ENCODE measurements around the gene TWIST2.

The TWIST2 gene

DNA sequence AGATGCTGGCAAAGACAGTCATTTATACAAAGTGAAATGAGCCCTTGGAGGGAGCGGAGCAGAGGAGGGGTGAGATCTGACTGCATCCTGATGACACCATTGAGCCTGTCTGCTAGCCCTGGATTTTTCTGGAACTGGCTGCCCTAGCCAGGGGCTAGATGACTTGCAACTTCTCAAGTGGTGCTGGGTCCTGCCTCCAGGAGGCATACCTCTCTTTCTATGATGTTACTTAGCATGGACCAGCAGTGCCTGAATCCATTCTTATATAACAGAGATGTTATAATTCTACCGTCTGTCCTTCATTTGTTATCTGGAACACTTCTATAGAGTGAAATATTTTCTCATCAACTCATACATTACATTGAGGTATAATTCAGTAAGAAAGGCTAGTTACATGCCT is 8.5 kb upstream of the TWIST2 start:
- no peak for DNase-seq

DNA sequence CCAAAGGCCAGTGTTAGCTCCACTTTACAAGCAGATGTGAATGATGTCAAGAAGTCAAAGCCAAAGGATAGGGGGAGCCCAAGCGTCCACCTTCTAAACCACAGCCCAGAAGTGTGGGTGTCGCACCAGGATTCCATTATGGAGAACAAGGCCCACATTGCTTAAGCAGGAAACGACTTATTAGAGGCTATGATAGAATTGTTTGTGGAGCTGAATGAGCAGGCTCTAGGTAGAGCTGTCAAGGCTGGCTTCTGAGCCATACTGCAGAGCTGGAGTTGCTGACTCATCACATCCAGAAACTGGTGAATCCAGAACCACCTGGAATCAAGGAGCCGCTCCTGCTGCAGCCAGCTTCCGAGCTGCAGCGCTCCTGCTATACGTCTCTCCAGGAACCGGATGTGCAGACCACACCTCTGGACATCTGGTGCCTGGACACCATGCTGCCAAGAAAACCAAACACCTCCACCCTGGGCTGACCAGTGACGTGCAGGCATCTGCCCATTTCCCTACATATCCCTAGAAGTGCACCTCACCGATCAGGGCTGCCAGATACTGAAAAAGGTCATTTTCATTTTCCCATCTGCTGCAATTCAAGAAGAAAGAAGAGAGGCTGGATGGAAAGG is 6.2 kb upstream of the TWIST2 start:
- DNase-seq = no peak

DNA sequence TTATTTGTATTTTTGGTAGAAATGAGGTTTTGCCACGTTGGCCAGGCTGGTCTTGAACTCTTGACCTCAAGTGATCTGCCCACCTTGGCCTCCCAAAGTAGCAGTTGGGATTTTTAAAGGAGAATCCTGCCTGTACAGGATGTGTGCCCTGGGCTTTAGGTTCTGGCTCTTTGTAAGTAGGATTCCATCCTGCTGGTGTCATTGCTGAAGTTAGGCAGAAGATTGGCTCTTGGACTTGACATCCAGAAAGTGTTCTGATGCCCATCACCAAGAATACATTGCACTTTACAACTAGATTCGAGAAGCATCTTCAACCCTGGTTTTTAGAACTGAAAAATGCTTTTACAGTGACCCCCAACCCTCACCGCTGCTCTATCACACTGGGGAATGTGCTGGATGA is 4.4 kb upstream of the TWIST2 start:
- DNase-seq = no peak

DNA sequence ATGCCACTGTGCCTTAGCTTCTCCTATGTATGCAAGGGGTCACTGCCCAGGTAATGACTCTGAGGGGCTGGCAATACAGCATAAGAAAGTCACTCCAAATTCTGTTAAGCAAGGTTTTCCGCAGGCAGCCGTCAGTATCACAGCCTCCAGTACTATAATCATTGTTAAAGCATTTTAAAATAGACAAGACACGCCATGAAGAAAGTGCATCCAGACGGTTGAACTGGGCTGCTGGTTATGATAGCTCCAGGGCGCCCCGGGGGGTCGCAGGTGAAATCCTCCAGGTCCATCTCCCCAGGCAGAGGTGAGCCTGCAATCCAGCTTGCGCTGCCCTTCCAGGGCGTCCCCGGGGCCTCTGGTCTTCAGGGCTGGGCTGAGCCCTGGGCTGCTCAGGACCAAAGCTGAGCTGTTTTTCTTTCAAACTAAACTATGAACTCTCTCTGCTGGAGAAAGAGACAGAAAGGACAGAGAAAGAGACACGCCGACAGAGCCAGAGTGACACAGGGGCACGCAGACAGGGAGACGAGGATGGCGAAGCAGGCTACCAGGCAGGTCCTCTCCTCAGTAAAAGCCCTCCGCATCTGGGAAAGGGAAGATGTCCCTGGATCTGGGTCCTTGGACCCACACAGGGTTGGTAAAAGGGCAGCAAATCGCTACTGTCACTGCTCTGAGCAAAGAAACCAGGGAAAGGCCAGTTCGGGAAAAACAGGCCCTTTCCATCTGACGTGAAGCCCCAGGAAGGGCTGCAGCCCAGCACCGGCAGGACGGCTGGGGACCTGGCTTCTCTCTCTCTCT is 2.1 kb upstream of the TWIST2 start:
- no peak for DNase-seq

DNA sequence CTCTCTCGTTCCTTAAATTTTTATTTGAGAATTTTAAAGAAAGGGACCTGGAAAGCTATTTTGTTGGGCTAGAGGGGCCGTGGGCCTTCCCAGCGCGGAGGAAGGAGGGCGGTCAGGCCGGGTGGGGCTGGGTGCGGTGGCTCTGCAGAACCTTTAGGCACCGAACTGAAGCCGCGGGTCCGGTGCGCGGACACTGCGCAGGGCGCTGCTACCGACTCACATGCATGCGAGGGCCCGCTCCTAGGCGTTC is 1.6 kb upstream of the TWIST2 start:
- DNase-seq = no peak

DNA sequence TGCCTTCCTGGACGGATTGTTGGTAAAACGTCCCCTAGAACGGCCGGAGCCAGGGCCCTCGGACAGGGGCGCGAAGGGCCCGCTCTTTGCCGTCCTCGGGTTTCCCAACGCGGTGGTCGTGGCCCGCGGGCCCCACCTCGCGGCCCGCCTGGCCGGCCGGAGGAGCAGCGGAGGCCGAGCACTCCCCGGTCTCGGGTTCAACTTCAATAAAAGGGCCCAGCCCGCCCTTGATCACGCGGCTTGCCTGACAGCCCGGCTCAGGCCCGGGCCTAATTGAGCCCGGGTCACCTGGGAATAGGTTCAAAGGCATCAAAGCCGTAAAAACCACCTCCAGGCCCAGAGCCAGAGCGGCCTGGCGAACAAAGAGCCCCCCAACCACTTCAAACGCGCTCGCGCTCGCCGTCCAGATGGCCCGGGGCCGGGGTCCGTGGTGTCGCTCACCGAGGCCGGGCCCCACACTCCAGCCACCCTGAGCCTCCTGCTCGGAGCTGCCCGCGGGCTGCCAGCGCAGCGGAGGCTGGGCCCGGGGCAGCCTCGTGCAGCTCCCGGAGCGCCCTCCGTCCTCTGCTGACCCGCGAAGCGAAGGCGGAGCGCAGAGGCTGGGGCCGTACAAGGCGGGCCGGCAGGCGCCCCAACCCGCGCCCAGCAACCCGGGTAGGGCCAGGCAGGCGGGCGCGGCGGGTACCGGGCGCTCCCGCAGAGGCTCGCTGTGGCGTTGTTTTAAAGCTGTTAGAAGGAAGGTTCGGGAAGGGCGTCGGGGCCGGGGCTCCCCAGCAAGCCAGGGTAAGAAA is 1.1 kb upstream of the TWIST2 start:
- DNase-seq = no peak

DNA sequence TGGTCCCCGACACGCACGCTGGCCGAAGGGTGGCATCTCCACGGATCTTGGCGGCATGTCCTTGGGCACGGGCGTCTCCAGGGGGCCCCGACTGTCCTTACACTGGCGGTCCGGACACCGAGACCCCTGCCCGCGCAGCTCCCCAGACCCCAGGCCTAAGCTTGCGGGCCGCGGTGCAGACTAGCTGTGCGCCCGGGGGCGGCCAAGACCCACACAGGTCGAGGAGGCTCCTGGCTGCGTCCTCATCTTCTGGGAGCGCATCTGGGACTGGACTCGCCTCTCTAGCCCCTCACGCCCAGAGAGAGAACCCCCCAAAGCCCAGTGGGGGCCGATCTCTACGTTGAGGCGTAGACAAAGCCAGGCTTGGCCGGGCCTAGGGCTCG is 475 bp upstream of the TWIST2 start:
- DNase-seq = no peak

DNA sequence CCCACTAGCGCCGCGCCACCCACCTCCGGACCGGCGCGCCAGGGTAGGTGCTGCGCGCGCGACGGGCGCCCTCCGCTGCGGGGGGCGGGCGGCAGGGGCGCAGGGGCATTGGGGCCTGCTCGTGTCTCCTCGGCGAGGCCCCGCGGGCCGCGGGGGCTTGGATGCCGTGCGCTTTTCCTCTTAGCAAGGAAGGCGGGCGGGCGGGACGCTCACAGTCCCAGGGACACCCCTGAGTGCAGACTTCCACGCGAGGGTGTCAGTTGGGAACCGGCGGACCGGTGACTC is 748 bp downstream of the TWIST2 start:
- no peak for DNase-seq

DNA sequence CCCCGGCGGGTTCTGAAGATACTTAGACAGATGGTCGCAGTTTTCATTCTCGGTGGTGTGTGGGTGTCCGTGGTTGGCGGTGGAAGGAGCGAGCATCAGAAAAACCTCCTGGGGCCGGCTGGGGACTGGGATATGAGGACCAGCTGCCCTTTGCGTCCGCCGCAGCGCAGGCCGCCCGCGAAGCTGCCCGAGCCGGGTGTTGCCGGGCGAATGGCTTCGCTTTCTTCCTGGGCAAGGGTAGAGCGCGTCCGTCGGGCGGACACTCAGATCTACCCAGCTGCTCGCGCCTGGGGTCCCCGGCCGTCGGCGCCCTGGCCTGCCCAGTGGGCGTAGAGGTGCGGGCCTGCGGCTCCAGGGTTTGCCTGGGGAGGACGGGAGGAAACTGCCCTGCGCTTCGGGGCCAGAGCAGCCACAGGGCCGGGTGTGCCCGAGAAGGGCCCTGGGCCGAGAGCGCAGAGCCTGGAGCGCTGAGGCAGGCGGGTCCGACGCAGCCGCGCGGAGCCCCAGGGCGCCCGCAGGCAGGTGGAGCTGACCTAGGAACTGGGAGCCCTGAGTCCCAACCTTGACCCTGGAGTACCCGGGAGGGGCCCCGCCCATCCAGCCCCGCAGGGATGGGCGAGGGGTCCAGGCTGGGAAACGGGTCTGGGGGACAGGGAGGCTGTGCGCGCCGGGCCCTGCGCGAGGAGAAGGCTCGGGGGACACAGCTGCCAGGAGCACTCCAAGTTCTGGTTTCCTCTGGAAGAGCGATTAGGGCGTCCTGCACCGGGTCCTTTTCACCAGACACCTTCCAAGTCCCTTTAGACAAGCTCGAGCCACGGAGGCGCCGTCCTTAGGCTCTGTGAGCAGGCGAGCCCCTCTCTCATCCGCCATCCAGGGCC is 1.3 kb downstream of the TWIST2 start:
- no peak for DNase-seq

DNA sequence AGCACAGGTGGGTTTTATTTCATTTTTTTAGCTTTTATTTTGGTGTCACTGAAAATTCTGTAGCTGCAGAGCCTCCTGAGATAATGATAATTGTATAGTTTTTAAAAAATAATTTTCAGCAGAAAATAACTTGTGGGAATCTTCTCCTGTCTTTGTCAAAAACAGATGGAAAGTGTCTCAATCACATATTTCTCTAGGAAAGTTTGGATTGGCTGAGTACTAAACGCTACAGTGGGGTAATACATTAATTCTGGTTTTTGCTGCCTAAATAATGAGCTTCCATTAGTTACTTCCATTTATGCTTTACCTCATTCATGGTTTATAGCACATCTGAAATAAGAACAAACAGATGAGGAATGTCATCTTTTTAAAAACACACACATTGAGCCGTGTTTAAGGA is 2.2 kb downstream of the TWIST2 start:
- DNase-seq = no peak

DNA sequence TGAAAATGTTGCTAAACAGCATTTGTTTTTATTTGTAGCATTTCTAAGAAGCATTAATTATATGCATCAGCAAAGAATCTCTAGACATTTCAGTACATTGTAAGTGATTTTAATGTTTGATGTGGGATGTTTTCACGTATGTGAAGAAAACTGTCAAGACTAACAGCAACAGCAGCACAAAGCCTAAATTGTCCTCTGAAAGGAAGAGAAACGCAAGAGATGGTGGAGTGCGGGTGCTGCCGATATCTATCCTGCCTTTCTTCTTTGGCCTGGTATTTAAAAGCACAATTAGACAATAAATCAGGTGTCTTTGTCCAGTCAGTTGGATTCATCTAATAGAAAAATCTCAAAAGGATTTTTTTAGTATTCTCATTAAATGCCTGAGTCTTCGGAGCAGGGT is 3.1 kb downstream of the TWIST2 start:
- peak; percentile 7 for DNase-seq

DNA sequence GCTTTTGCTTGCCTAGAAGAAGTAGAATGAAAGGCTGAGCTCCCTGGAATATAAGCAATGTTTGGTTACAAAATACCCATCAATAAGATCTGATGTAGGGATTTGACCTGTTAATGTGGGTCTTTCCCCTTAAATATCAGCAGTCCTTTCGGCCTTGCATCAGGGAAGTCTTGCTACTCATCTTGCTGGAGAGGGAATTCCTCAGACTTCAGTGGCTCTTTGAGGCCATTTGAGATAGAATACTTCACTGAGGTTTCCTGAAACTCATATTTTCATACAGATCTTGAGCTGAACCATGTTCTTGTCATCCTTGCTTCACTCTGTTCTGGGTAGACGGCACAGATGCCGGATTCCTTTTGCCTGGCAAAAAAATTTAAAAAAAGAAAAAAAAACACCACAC is 3.9 kb downstream of the TWIST2 start:
- DNase-seq = no peak

DNA sequence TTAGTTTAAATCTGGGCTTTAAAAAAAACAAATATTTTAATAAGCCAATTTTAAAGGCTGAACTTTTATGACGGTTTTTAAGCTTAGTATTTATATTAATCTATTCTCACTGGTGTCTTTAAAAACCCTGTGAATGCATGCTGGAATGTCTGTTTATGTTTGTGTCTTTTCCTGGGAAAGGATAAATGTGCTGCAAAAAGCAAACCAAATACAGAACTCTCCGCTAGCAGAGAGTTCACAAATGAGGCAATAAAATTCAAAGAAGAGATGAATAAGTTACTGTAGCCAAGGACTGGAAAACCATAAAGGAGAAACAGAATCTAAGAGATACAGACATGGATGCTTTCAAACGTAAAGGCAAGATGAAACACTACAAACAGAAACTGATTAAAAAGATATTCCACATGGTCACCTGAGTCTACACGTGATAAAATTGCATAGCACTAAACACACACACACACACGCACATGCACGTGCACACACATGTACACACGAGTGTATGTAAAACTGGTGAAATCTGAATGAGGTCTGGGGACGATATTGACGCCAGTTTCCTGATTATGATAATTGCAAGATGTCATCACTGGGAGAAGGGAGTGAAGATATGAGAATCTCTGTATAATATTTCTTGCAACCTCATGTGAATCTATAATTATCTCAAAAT is 4.5 kb downstream of the TWIST2 start:
- no peak for DNase-seq

DNA sequence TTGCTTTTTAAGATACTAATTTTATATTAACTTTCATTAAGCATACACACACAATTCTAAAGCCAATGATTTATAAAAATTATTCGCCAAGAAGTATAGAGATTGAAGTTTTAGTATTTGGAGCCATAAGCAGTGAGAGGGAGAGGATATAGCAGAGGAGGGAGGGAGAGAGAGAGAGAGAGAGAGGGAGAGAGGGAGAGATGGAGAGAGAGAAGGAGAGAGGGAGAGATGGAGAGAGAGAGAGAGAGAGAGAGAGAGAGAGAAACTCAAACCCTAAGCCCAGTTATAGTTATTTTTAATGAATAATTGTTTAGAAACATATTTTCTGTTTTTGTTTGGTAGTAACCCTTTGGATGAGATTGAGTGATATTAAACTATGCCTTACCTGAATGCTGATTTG is 5.3 kb downstream of the TWIST2 start:
- DNase-seq = no peak

DNA sequence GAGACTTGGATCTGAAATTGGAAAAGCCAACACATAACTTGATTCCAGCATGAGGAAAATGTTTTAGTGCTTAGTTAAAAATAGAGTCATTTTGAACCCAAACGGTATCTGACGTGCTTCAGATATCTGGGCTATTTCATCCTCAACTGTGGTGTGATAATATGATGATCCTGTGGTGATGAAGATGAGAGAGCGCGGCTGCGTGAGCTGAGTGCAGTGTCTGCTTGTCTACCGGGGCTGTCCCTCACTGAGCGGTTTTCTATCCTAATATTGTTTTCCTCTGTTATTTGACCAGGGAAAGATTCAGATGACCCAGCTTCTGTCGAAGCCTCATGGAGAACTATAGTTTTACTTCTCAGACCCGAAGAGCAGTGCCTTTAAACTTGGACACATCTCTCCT is 5.8 kb downstream of the TWIST2 start:
- peak; percentile 9 for DNase-seq

DNA sequence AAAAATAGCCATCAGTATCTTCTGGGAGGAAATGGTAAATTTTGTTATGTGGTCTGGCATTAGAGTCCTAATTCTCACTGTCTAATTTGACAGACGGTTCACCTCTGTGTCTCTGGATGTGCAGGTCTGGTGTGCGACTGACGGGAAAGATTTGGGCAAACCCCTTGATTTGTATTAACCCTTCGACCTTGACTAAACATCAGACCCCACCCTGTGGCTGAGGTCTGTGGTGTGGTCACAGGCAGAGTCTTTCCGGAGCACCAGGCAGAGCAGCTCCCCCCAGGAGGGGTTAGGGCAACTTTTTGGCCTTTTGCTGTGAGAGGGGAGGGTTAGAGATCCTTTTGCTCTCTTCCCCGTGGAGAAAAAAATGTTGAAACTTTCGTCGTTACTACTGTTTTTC is 6.4 kb downstream of the TWIST2 start:
- peak; percentile 30 for DNase-seq

DNA sequence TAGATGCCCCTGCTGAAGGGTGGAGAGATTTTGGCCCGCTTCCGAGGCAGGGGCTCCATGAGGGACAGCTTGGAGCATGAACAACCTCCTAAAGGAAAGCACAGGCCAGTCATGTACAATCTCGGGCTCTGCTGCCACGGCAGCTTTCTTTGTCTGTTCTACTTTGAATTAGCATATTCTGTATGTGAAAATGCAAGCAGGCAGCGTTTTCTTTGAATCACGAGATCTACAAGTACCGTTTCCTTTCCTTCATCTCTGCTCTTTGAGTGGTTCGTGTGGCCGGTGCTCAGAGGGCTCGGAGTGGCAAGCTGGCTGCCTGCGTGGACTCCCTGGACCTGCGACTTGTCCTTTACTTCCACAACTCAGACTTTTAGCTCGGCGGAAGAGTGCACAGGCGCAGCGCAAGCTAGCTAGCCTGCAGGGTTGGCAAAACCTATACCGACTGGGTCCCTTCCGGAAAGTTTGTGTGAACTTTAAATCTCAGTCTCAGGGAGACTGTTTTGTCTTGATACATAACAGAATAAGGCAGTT is 6.9 kb downstream of the TWIST2 start:
- peak; percentile 15 for DNase-seq

DNA sequence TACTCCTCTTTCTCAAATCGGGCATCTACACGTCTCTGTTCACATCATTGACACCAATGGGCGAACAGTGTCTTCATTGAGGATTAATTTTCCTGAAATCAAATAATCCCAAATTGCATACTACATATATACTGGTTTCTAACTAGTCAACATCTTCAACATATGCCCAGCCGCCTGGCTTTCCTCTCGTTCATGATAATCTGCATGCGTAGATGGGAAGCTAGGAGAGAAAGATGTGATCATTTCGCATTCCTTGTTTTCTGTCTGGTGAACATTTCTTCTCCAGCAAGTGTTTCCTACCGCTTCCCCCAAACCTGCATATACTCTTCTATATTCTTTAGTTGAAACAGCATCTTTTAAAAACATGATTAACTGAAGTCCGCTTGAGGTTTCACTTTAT is 7.4 kb downstream of the TWIST2 start:
- no peak for DNase-seq

DNA sequence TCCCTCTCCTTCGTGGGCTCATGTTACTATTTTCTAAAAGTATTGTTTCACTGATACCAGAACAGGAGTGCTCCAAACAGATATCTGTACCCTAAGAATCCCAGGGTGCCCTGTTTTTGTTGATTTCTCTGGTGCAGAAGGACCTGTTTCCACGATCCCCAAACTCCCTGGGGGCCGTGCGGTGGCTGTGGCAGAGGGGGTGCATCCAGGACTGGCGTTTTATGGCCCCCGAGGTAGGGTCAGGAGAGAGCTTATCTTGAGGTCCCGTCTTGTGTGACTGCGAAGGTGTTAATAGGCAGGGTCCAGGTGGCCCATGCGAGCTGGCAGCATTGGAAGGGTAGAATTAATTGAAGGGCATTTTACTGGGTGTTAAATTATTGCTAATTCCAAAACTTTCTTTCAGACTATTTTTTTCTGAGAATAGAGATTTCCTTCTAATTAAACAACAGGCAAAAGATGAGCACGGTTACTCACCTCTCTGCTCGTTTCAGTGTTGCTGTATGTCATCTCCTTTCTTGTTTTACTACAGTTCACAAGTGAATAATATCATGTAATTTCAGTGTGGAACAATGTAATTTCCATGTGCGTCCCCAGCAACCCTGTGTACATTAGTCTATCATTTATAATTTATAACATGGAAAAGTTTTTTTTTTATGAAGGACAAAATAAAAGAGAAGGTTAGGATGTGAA is 8.2 kb downstream of the TWIST2 start:
- peak; percentile 1 for DNase-seq

DNA sequence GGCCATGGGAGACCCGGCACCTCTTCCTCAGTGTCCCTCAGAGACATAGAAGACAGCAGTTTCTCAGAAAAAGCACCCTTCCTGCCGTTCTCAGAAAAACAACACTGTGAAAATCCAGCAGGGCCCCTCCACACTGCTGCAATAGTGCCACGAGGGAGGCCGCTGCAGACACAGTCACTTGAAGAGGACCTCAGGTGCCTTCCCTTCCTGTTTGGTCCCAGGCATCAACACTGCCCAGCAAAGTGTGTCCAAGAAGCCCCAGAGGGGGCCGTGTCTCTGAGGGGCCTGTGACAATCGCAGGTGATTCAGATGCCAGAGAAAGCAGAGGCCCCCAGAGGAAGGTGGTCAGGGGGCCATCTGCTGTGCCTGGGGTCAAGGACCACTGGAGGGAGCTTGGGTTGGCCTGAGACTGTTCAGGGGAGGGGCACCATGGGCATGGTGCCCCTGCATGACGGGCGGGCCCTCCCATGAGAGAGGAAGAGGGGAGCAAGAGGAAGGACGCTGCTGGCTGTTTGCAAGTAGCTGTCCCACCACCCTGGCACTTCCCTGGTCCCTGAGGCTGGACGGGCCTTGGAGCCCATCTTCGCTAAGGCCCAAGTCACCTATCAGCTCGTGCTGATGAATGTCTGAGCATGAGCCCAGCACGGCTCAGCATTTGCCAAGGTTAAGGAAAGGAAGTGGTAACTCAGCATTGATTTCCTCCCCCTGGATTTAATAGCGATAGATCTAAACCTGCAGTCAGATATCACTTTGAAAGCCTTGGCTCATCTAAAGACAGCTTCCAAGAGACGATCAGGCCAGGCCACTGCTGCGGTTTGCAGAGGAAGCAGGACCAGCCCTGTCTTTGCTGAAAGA is 9.1 kb downstream of the TWIST2 start:
- DNase-seq = no peak

DNA sequence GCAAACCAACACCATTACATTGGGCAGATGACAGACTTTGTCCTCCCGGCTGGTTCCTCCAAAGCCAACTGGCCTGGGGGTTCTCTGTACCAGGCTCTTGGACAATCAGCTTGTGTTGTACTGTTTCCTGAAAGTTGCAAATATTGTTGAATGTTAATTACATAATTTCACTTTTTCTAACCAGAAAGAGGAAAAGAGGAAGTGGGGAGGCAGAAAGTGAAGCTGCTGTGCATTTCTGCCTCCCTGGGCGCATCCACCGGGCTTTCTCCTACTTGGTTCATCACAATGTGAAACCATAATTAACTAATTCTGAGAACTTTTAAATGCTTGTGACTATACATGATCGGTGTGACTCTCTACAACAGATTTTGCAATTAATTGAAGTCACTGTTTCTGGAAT is 10.1 kb downstream of the TWIST2 start:
- no peak for DNase-seq

Data from activated CD8-positive, alpha-beta memory T cell treated with anti-CD3 and anti-CD28 coated beads for 24 hours (primary cell).